Measurements from ENCODE around the gene LYZL6. TPM values are rescaled to one million over a fixed set of nuclear protein-coding genes. Genes with fewer than 3 reads are reported as not detected.

LYZL6 gene
- total and polyA plus RNA-seq, 2 experiments from 2014 or later, result not detected

DNA sequence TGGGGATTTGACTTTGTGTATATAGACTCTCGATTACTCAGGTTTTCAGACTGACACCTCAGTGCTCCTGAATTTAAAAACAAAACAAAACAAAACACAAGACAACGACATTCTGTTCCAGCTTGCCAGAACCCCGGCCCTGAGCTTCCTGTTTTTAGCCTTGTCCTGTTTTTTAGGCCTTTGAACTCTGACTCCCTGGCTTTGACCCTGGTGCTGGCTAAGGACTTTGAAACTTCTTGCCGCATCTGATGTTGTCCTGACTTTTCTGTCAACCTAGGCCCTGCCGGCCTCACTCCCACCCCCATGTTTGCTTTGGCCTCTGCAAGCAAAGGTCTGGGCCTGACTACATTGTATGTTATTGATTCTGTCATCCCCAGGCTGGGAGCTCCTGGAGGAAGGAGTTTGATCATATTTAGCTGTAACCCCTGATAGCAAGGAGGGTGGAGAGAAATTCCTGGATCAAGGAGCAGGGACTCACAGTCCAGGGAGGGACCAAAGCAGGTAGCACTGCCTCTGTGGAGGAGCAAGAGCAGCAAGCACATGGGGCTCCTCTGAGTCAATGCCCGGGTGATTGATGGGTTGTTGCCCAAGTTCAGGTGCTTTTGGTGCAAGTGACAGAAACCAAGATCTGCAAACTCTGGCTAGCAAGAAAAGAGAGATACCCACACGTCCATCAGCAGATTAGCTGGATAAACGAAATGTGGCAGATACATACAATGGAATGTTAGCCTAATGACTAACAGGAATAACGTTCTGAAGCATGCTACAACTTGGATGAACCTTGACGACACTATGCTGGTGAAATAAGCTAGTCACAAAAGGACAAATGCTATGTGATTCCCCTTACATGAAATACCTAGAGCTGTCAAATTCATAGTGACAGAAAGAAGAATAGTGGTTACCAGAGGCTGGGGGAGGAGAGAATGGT lies 30.1 kb upstream of the LYZL6 start:
- H3K9me3 ChIP-seq (ENCODE audit: low read depth), result no peaks in the 10 kb centered on the region
- DNase-seq (ENCODE audit: low read depth in 1 of 2, low spot score in 1 of 2), result no peak

DNA sequence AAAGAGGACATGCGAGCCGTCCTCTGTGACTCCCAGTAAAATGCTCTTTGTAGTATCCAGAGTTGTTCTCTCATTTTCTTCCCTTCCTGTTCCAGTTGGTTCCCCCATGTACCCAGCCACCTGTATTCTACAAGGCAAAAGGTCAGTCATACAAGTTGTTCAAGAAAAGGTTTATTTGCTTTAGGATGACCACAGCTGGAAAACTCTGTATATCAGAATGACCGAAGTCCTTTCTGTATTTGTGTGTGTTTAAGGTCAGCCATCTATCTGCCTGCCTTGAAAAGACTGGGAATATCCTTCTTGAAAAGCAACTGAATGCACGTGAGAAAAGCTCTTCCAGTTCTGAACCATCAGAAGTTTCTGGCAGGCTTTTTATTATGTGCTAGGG lies 29.4 kb upstream of the LYZL6 start:
- no peaks in the 10 kb centered on the region for H3K4me1 ChIP-seq (ENCODE audit: low read depth)
- H3K36me3 ChIP-seq, result no peaks in the 10 kb centered on the region
- H3K4me3 ChIP-seq, result no peak overlapping the region
- DNase-seq (ENCODE audit: low read depth in 1 of 2, low spot score in 1 of 2), result no peak
- no peak overlapping the region for H3K27ac ChIP-seq
- H3K9me3 ChIP-seq (ENCODE audit: low read depth), result no peaks in the 10 kb centered on the region
- TF ChIP-seq CTCF (IDR thresholded peaks at IDR 0.05; ENCODE audit: low read depth, low read length), result no peak
- H3K27me3 ChIP-seq, result no peaks in the 10 kb centered on the region

More for the DNA sequence above, 30.1 kb upstream of the LYZL6 start:
- TF ChIP-seq CTCF (IDR thresholded peaks at IDR 0.05; ENCODE audit: low read depth, low read length), result no peak
- Histone ChIP-seq H3K27me3 (no peaks in the 10 kb centered on the region), H3K4me1 (ENCODE audit: low read depth) (no peaks in the 10 kb centered on the region), H3K36me3 (no peaks in the 10 kb centered on the region), H3K4me3 (no peak overlapping the region), H3K27ac (no peak overlapping the region)

GRCh38 chr17:35972535-35972934 lies 29.0 kb upstream of the LYZL6 start:
- H3K27me3 ChIP-seq, result no peaks in the 10 kb centered on the region
- H3K4me3 ChIP-seq, result no peak overlapping the region
- no peaks in the 10 kb centered on the region for H3K36me3 ChIP-seq
- no peaks in the 10 kb centered on the region for H3K4me1 ChIP-seq (ENCODE audit: low read depth)
- H3K27ac ChIP-seq, result no peak overlapping the region
- TF ChIP-seq CTCF (IDR thresholded peaks at IDR 0.05; ENCODE audit: low read depth, low read length), result no peak
- no peaks in the 10 kb centered on the region for H3K9me3 ChIP-seq (ENCODE audit: low read depth)
- no peak for DNase-seq (ENCODE audit: low read depth in 1 of 2, low spot score in 1 of 2)

DNA sequence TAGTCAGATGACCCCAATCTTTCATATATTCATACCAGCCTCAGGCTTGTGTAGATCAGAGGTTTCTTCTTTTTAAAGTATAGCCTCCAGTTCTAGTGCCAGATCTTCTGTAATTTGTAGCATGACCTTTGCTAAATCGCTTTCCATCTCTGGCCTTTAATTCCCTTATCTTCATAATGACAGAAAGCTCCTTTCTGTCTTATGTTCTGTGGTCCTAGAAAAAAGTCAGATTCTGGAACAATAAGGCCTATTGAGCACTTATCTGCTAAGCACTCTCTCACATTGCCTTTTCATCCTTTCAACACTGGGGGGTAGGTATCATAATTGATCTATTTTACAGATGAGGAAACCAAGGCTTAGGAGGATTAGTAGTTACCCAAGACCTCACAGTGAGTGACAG lies 28.6 kb upstream of the LYZL6 start:
- H3K4me1 ChIP-seq (ENCODE audit: low read depth), result no peaks in the 10 kb centered on the region
- H3K27me3 ChIP-seq, result no peaks in the 10 kb centered on the region
- H3K9me3 ChIP-seq (ENCODE audit: low read depth), result no peaks in the 10 kb centered on the region
- H3K27ac ChIP-seq, result no peak overlapping the region
- TF ChIP-seq CTCF (IDR thresholded peaks at IDR 0.05; ENCODE audit: low read depth, low read length), result no peak
- no peak overlapping the region for H3K4me3 ChIP-seq
- no peaks in the 10 kb centered on the region for H3K36me3 ChIP-seq
- DNase-seq (ENCODE audit: low read depth in 1 of 2, low spot score in 1 of 2), result no peak

- peak; percentile 73 for TF ChIP-seq CTCF (IDR thresholded peaks at IDR 0.05; ENCODE audit: low read depth, low read length)
- no peak overlapping the region for H3K27ac ChIP-seq
- no peaks in the 10 kb centered on the region for H3K27me3 ChIP-seq
- H3K36me3 ChIP-seq, result no peaks in the 10 kb centered on the region
- no peak overlapping the region for H3K4me3 ChIP-seq
- DNase-seq (ENCODE audit: low read depth in 1 of 2, low spot score in 1 of 2), result peak; percentile 88 to 89
- no peaks in the 10 kb centered on the region for H3K4me1 ChIP-seq (ENCODE audit: low read depth)
- H3K9me3 ChIP-seq (ENCODE audit: low read depth), result no peaks in the 10 kb centered on the region
Observed at GRCh38 chr17:35969558-35970380, 26.3 kb upstream of the LYZL6 start.
